Prostate gland (tissue), 2 donors: ENCODE measurements around the gene C17orf114.

Experiments used
- POLR2A ChIP-seq: fragments of 450-650 bp; IDR thresholded peaks from one replicate; pipeline ENCODE4 v1.6.1; 2016; ENCODE audit warnings: antibody characterized with exemption, mild to moderate bottlenecking
- POLR2AphosphoS5 ChIP-seq: sonication (generic); formaldehyde crosslinking; IDR thresholded peaks from one replicate; pipeline ENCODE4 v1.6.1; 2017; ENCODE audit warnings: antibody characterized with exemption
- TF ChIP-seq, protein P1 (sequence below), 4 experiments: fragments of 200-600 bp in 2 of 4; fragments of 450-650 bp in 2 of 4; sonication (generic) in 2 of 4; IDR thresholded peaks; 1 replicate in 3 of 4; 2 replicates in 1 of 4; pipeline ENCODE4 v1.5.1; 2016 to 2019; ENCODE audit warnings: antibody characterized with exemption in 4 of 4, mild to moderate bottlenecking in 2 of 4, moderate library complexity in 2 of 4

DNA sequence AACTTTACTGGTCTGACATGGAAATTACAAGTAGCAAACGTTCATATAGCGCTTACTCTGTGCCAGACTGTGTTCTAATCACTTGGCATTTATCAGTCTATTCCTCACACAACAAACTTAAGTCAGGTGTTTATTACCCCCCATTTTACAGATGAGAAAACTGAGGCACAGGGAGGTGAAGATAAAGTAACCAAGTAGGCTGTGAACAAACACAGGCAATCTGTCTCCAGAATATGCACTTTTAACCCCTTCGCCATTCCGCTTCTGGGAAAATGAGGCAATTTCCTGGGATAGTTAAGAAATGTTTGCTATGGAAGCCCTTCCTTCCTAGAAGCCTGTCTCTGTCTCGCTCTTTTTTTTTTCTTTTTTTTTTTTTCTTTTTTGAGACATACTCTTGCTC is 50.2 kb downstream of the C17orf114 start:
- TF ChIP-seq, protein P1, sequence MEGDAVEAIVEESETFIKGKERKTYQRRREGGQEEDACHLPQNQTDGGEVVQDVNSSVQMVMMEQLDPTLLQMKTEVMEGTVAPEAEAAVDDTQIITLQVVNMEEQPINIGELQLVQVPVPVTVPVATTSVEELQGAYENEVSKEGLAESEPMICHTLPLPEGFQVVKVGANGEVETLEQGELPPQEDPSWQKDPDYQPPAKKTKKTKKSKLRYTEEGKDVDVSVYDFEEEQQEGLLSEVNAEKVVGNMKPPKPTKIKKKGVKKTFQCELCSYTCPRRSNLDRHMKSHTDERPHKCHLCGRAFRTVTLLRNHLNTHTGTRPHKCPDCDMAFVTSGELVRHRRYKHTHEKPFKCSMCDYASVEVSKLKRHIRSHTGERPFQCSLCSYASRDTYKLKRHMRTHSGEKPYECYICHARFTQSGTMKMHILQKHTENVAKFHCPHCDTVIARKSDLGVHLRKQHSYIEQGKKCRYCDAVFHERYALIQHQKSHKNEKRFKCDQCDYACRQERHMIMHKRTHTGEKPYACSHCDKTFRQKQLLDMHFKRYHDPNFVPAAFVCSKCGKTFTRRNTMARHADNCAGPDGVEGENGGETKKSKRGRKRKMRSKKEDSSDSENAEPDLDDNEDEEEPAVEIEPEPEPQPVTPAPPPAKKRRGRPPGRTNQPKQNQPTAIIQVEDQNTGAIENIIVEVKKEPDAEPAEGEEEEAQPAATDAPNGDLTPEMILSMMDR (IDR thresholded peaks at IDR 0.05) = no peak
- TF ChIP-seq POLR2A = no peak
- no peak for TF ChIP-seq POLR2AphosphoS5
